ENCODE measurements around the gene SRM.

DNA sequence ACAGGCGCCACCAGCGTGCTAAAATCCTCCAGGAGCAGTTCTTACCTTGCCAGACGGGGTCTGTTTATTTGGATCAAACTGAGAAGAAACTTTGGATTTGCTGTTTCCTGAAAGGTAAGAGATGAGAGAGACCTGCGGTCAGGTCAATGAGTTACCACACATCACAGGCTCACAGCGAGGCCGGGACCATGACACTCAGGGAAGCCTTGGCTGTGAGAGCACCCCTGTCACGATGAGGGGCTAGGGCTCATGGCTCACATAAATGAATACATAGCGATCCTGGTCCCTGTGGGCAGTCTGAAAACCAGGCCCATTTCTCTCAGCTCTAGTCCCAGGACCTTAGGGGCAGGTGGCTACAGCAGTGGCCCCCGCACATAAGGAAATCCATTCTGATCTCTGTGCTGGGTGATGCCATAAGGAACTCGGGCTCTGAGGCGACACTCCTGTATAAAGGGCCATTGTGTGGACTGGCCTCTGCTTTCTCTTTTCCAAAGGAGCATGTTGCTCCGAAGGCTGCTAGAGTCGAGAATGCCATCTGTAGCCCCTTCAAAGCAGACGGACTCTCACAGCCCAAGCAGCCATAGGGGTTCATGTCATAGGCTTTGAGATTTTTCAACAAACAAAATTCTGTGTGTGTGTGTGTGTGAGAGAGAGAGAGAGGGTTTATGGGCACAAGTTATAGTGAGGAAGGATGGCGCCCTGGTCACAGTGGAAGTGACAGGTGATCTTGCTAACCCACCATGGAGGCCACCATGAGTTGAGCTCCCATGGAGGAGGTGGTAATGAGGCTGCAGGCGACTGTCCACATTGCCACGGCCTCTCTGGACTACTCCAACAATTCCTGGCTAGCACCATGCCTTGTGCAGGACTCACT is 9.0 kb upstream of the SRM start:
- no peak for TF ChIP-seq ZNF426 (tag by site-specific recombination; IDR thresholded peaks at IDR 0.05)
- TF ChIP-seq, protein P1, sequence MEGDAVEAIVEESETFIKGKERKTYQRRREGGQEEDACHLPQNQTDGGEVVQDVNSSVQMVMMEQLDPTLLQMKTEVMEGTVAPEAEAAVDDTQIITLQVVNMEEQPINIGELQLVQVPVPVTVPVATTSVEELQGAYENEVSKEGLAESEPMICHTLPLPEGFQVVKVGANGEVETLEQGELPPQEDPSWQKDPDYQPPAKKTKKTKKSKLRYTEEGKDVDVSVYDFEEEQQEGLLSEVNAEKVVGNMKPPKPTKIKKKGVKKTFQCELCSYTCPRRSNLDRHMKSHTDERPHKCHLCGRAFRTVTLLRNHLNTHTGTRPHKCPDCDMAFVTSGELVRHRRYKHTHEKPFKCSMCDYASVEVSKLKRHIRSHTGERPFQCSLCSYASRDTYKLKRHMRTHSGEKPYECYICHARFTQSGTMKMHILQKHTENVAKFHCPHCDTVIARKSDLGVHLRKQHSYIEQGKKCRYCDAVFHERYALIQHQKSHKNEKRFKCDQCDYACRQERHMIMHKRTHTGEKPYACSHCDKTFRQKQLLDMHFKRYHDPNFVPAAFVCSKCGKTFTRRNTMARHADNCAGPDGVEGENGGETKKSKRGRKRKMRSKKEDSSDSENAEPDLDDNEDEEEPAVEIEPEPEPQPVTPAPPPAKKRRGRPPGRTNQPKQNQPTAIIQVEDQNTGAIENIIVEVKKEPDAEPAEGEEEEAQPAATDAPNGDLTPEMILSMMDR (tag by site-specific recombination; IDR thresholded peaks at IDR 0.05) = no peak
- no peak for TF ChIP-seq ZNF707 (tag by site-specific recombination; IDR thresholded peaks at IDR 0.05)
- no peak for TF ChIP-seq ZNF274 (IDR thresholded peaks at IDR 0.05; ENCODE audit: low read length)
- no peak for TF ChIP-seq ZNF274 (tag by site-specific recombination; IDR thresholded peaks at IDR 0.05; ENCODE audit: borderline replicate concordance)
- TF ChIP-seq KLF9 (tag by site-specific recombination; IDR thresholded peaks at IDR 0.05; ENCODE audit: low read depth) = no peak
- TF ChIP-seq ZNF140 (tag by site-specific recombination; IDR thresholded peaks at IDR 0.05) = no peak
- TF ChIP-seq YY1 (tag by site-specific recombination; IDR thresholded peaks at IDR 0.05) = no peak
- TF ChIP-seq, protein P2, sequence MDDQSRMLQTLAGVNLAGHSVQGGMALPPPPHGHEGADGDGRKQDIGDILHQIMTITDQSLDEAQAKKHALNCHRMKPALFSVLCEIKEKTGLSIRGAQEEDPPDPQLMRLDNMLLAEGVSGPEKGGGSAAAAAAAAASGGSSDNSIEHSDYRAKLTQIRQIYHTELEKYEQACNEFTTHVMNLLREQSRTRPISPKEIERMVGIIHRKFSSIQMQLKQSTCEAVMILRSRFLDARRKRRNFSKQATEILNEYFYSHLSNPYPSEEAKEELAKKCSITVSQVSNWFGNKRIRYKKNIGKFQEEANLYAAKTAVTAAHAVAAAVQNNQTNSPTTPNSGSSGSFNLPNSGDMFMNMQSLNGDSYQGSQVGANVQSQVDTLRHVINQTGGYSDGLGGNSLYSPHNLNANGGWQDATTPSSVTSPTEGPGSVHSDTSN (CRISPR knock-in tag; IDR thresholded peaks at IDR 0.05) = no peak

Measured in HEK293 (cell line).